Measurements from ENCODE around the gene UBE2J2.
A peak's percentile ranks its signal among the peaks of the same experiment; 100 is the strongest.

Gene UBE2J2

GRCh38 chr1:1306070-1306660 is 32.5 kb upstream of the UBE2J2 start:
- peak; percentile 48 for TF ChIP-seq CTCF (IDR thresholded peaks at IDR 0.05; ENCODE audit: control insufficient read depth, insufficient read depth, low read depth, low read length, missing control alignments)
- H3K4me3 ChIP-seq (ENCODE audit: control insufficient read depth, low read depth, low read length) = peak overlapping the region; percentile 76
- DNase-seq (ENCODE audit: low read depth) = no peak

- DNase-seq (ENCODE audit: low read depth) = peak; percentile 24
- H3K4me3 ChIP-seq (ENCODE audit: control insufficient read depth, low read depth, low read length) = peak overlapping the region; percentile 76
- no peak for TF ChIP-seq CTCF (IDR thresholded peaks at IDR 0.05; ENCODE audit: control insufficient read depth, insufficient read depth, low read depth, low read length, missing control alignments)
These were observed 31.8 kb upstream of the UBE2J2 start for GRCh38 chr1:1305300-1306069.

- H3K4me3 ChIP-seq (ENCODE audit: control insufficient read depth, low read depth, low read length) = peak overlapping the region; percentile 76
- DNase-seq (ENCODE audit: low read depth) = peak; percentile 31
- no peak for TF ChIP-seq CTCF (IDR thresholded peaks at IDR 0.05; ENCODE audit: control insufficient read depth, insufficient read depth, low read depth, low read length, missing control alignments)
These were observed 31.0 kb upstream of the UBE2J2 start for GRCh38 chr1:1304331-1305299.

GRCh38 chr1:1303736-1304135 is 30.1 kb upstream of the UBE2J2 start:
- TF ChIP-seq CTCF (IDR thresholded peaks at IDR 0.05; ENCODE audit: control insufficient read depth, insufficient read depth, low read depth, low read length, missing control alignments) = no peak
- H3K4me3 ChIP-seq (ENCODE audit: control insufficient read depth, low read depth, low read length) = no peak overlapping the region
- no peak for DNase-seq (ENCODE audit: low read depth)

- DNase-seq (ENCODE audit: low read depth) = no peak
- TF ChIP-seq CTCF (IDR thresholded peaks at IDR 0.05; ENCODE audit: control insufficient read depth, insufficient read depth, low read depth, low read length, missing control alignments) = no peak
- no peak overlapping the region for H3K4me3 ChIP-seq (ENCODE audit: control insufficient read depth, low read depth, low read length)
These were observed 29.4 kb upstream of the UBE2J2 start for GRCh38 chr1:1302951-1303509.

- peak; percentile 53 for TF ChIP-seq CTCF (IDR thresholded peaks at IDR 0.05; ENCODE audit: control insufficient read depth, insufficient read depth, low read depth, low read length, missing control alignments)
- DNase-seq (ENCODE audit: low read depth) = no peak
These were observed 28.4 kb upstream of the UBE2J2 start for GRCh38 chr1:1302006-1302430.

More at GRCh38 chr1:1302006-1302430, 28.4 kb upstream of the UBE2J2 start:
- H3K4me3 ChIP-seq (ENCODE audit: control insufficient read depth, low read depth, low read length) = no peak overlapping the region
